Effector memory CD4-positive, alpha-beta T cell (primary cell): ENCODE results near the gene MALSU1.

ENCODE experiments used
- DNase-seq, 3 donors: peaks; one replicate each; pipeline ENCODE4 v3.0.0-alpha.2; 2020
- H3K27ac ChIP-seq: 2 replicates; pipeline ENCODE4 v1.7.0; 2013; ENCODE audit warnings: mild to moderate bottlenecking, low read length, moderate library complexity; ENCODE audit not compliant: insufficient read depth, poor library complexity, severe bottlenecking
- H3K27me3 ChIP-seq: replicated peaks from 2 replicates; pipeline ENCODE4 v1.7.0; 2013; ENCODE audit warnings: mild to moderate bottlenecking, low read length; ENCODE audit not compliant: insufficient read depth, control insufficient read depth, poor library complexity, severe bottlenecking
- H3K36me3 ChIP-seq: 2 replicates; pipeline ENCODE4 v1.7.0; 2013; ENCODE audit warnings: mild to moderate bottlenecking, low read length, moderate library complexity; ENCODE audit not compliant: control insufficient read depth, insufficient read depth
- H3K4me1 ChIP-seq: 2 replicates; pipeline ENCODE4 v1.7.0; 2013; ENCODE audit warnings: low read length, mild to moderate bottlenecking; ENCODE audit not compliant: control insufficient read depth, insufficient read depth, poor library complexity, severe bottlenecking
- H3K4me3 ChIP-seq: 2 replicates; pipeline ENCODE4 v1.7.0; 2013; ENCODE audit warnings: low read length, low read depth, mild to moderate bottlenecking; ENCODE audit not compliant: insufficient read depth, poor library complexity, severe bottlenecking
- H3K9me3 ChIP-seq: 2 replicates; pipeline ENCODE4 v1.7.0; 2013; ENCODE audit warnings: mild to moderate bottlenecking, low read length, moderate library complexity; ENCODE audit not compliant: control insufficient read depth

Gene MALSU1

GRCh38 chr7:23357190-23358093 is 58.3 kb downstream of the MALSU1 start:
- no peaks in the 10 kb centered on the region for H3K27me3 ChIP-seq
- DNase-seq, result no peak
- H3K4me1 ChIP-seq, result peaks cover 6% of the 10 kb centered on the region
- no peaks in the 10 kb centered on the region for H3K9me3 ChIP-seq
- no peak overlapping the region for H3K27ac ChIP-seq
- H3K4me3 ChIP-seq, result no peak overlapping the region
- H3K36me3 ChIP-seq, result no peaks in the 10 kb centered on the region

- H3K36me3 ChIP-seq, result no peaks in the 10 kb centered on the region
- H3K27me3 ChIP-seq, result no peaks in the 10 kb centered on the region
- no peak overlapping the region for H3K27ac ChIP-seq
- no peak for DNase-seq
- H3K9me3 ChIP-seq, result no peaks in the 10 kb centered on the region
- no peak overlapping the region for H3K4me3 ChIP-seq
- peaks cover 6% of the 10 kb centered on the region for H3K4me1 ChIP-seq
Observed at GRCh38 chr7:23358152-23358674, 59.1 kb downstream of the MALSU1 start.
